Activated naive CD4-positive, alpha-beta T cell treated with anti-CD3 and anti-CD28 coated beads, Interleukin-2, amount 50 U/mL, for 16 hours (primary cell): Measurements from ENCODE around the gene RCC1.
"Not testable (repeated sequence)": the region's sequence is repeated elsewhere in the genome, so short reads cannot be mapped to it uniquely, and the experiment has no call there.

ENCODE experiments used
- DNase-seq: peaks from one replicate; pipeline ENCODE4 v3.0.0-alpha.2; 2020

RCC1 gene

GRCh38 chr1:28551381-28551780, 45.5 kb downstream of the RCC1 start:
- DNase-seq: no peak

- peak; percentile 97 for DNase-seq
Observed at GRCh38 chr1:28552758-28553663, 47.2 kb downstream of the RCC1 start, which contains the start of gene TRNAU1AP. TRNAU1AP (plus strand) TSS chr1:28553085; CDS start chr1:28553111, 26 bp downstream.

- no peak for DNase-seq
Observed at GRCh38 chr1:28560886-28561285, 55.0 kb downstream of the RCC1 start.

- no peak for DNase-seq
Observed at GRCh38 chr1:28564310-28564709, 58.5 kb downstream of the RCC1 start.

- DNase-seq: no peak
Observed at GRCh38 chr1:28565040-28565439, 59.2 kb downstream of the RCC1 start.

GRCh38 chr1:28565726-28566125, 59.9 kb downstream of the RCC1 start:
- DNase-seq: no peak

GRCh38 chr1:28566931-28567330, 61.1 kb downstream of the RCC1 start:
- no peak for DNase-seq

GRCh38 chr1:28571911-28572310, 66.1 kb downstream of the RCC1 start:
- no peak for DNase-seq

GRCh38 chr1:28572891-28573290, 67.0 kb downstream of the RCC1 start:
- not testable (repeated sequence) for DNase-seq

- DNase-seq: no peak
Observed at GRCh38 chr1:28573564-28573963, 67.7 kb downstream of the RCC1 start.

- DNase-seq: peak; percentile 16
Observed at GRCh38 chr1:28577052-28577678, 71.3 kb downstream of the RCC1 start.

GRCh38 chr1:28577738-28578536, 72.1 kb downstream of the RCC1 start:
- DNase-seq: peak; percentile 19

- no peak for DNase-seq
Observed at GRCh38 chr1:28578696-28579218, 72.9 kb downstream of the RCC1 start.

GRCh38 chr1:28579401-28579800, 73.6 kb downstream of the RCC1 start:
- DNase-seq: no peak

GRCh38 chr1:28580722-28581530, 75.1 kb downstream of the RCC1 start:
- peak; percentile 64 for DNase-seq

GRCh38 chr1:28581531-28582247, 75.8 kb downstream of the RCC1 start:
- peak; percentile 92 for DNase-seq

- no peak for DNase-seq
Observed at GRCh38 chr1:28582248-28582615, 76.4 kb downstream of the RCC1 start.

- DNase-seq: not testable (repeated sequence)
Observed at GRCh38 chr1:28586585-28587391, 80.9 kb downstream of the RCC1 start.
